ENCODE data around the gene ABO.

DNA sequence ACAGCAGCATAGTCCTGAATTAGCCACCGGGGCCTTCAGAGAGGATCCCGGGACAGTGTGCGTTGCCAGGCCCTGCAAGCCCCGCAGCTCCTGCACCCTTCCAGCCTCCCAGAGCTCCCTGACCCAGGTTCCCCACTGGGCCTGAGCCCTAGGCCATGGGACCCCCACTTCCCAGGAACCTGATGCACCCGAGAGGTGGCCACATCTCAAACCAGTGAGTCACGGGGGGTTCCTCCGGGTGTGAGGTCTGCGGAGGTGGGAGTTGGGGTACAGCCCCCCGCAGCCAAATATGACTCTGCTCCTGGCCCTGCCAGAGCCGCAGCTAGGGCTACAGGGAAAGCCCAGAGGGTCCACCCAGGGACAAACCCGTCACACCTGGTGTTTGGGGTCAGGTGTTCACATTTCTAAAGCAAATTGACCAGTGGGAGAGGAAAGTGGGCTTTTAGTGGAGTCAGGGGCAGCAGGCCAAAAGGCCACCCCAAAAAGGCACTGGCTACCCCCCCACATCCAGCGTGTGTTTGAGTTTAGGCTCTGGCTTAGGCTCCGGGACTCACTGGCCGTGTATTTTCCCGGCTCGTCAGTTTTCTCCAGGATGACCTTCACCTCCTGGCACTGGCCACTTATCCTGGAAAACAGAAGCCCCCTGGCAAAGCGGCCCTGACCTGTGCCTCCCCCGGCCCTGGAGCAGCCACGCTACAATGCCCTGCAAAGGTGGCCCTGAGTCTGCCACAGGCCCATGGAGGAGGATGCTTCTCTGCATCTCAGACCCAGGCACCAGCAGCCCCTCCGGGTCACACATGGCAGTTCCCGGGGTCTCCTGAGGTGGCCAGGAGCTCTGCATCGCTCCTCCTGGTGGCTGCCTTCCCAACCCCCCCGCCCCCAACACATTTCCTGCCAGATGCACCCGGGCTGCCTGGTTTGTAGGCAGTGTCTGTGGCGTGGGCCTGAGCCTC is 48.5 kb downstream of the ABO start:
- no peak for TF ChIP-seq YY1 (IDR thresholded peaks at IDR 0.05; ENCODE audit: low read depth)
- TF ChIP-seq EP300 (IDR thresholded peaks at IDR 0.05; ENCODE audit: borderline replicate concordance) = no peak
- no peak for TF ChIP-seq TAF1 (IDR thresholded peaks at IDR 0.05; ENCODE audit: low read depth)
